A549 treated with dexamethasone at 1 μM for 4 hours (cell line): ENCODE data around the gene PNRC2. TPM values are rescaled to one million over a fixed set of nuclear protein-coding genes. Genes with fewer than 3 reads are reported as not detected.

Source experiments
- total RNA-seq: library from RNA; stranded (reverse); fragments of 200-300 nt; extraction: Qiagen RNA extraction; gene quantifications from 5 replicates; pipeline ENCODE4 v1.2.3, GENCODE V29; 2022

Gene PNRC2, protein sequence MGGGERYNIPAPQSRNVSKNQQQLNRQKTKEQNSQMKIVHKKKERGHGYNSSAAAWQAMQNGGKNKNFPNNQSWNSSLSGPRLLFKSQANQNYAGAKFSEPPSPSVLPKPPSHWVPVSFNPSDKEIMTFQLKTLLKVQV
- 29.7 to 39.8 TPM (median 36.7 TPM) in 5 replicates for total RNA-seq

GRCh38 chr1:23959461-23960290, at the start of gene PNRC2:
Gene PNRC2 (plus strand): TSS chr1:23959828. CDS start chr1:23961458, 1,630 bp downstream.

GRCh38 chr1:23913212-23913880, 46.3 kb upstream of the PNRC2 start, which contains the start of gene CNR2:
Gene CNR2 (minus strand): TSS chr1:23913362. CDS start chr1:23875617, 37,745 bp downstream.

GRCh38 chr1:23979881-23980727, 20.5 kb downstream of the PNRC2 start, which contains the start of gene SRSF10:
Gene SRSF10 (minus strand): TSS chr1:23980327. CDS start chr1:23980255, 72 bp downstream.

Other genes with a start within 250 kb of the PNRC2 start
- 29.3 to 32.6 TPM (median 31.6 TPM) in 5 replicates for gene ELOA, start 216.4 kb upstream of the PNRC2 start, total RNA-seq
- gene PITHD1, start 181.4 kb upstream of the PNRC2 start, total RNA-seq: 26.1 to 31.6 TPM (median 28.6 TPM) in 5 replicates
- 50.0 to 54.9 TPM (median 54.4 TPM) in 5 replicates for gene LYPLA2, start 168.7 kb upstream of the PNRC2 start, total RNA-seq
- 59.1 to 66.8 TPM (median 65.1 TPM) in 5 replicates for gene GALE, start 159.1 kb upstream of the PNRC2 start, total RNA-seq
- 11.5 to 12.7 TPM (median 12.6 TPM) in 5 replicates for gene HMGCL, start 134.4 kb upstream of the PNRC2 start, total RNA-seq
- 8.5 to 11.4 TPM (median 10.1 TPM) in 5 replicates for gene FUCA1, start 91.5 kb upstream of the PNRC2 start, total RNA-seq
- 0.02 TPM in 1 of 5 replicates, not detected in the others for gene CNR2, start 46.5 kb upstream of the PNRC2 start, total RNA-seq
- 84.3 to 100 TPM (median 95.9 TPM) in 5 replicates for gene SRSF10, start 20.5 kb downstream of the PNRC2 start, total RNA-seq
- gene MYOM3, start 152.3 kb downstream of the PNRC2 start, total RNA-seq: 6.0 to 9.1 TPM (median 7.1 TPM) in 5 replicates
- gene IL22RA1, start 183.3 kb downstream of the PNRC2 start, total RNA-seq: 6.5 to 10.0 TPM (median 9.5 TPM) in 5 replicates
- 0.88 to 1.3 TPM (median 1.0 TPM) in 5 replicates for gene IFNLR1, start 227.5 kb downstream of the PNRC2 start, total RNA-seq